Measurements from ENCODE around the gene DDX49. TPM values are rescaled to one million over a fixed set of nuclear protein-coding genes. Genes with fewer than 3 reads are reported as not detected.
A peak's percentile ranks its signal among the peaks of the same experiment; 100 is the strongest.

DDX49 gene
- total RNA-seq, 4 donors from 2014 or later, result 47.0 to 80.7 (median 60.6) TPM

DNA sequence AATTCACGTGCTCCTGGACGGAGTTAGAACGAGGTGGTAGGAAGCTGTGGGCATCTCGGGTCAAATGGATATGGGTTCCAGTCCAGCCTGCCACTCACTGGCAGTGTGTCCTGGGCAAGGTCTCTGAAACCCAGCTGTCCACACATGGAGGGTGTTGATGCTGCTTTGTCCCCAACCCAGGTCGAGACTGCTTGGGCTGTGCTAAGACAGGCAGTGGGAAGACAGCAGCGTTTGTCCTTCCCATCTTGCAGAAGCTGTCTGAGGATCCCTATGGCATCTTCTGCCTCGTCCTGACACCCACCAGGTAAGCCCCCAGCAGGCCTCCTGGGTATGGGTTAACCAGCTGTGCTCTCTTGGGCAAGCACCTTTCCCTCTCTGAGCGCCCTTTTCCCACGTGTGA lies 885 bp downstream of the DDX49 start:
- DNase-seq, result no peak
- H3K36me3 ChIP-seq, result peaks cover 28 to 60% (median 30%) of the 10 kb centered on the region in 3 donors
- H3K27me3 ChIP-seq, result no peaks in the 10 kb centered on the region
- H3K9me3 ChIP-seq, result no peaks in the 10 kb centered on the region
- H3K4me1 ChIP-seq, result peaks cover 15 to 48% (median 25%) of the 10 kb centered on the region in 3 donors
- H3K4me3 ChIP-seq, result peak overlapping the region; percentile 75 to 99 (median 88)
- 50 to 57% methylated on average over 9 of the region's 9 CpGs for WGBS, 2 donors
- peak overlapping the region in 3 of 4 donors; percentile 88 to 96 (median 91) for H3K27ac ChIP-seq
- no peak for TF ChIP-seq POLR2A (IDR thresholded peaks at IDR 0.05)
- TF ChIP-seq, protein P1, sequence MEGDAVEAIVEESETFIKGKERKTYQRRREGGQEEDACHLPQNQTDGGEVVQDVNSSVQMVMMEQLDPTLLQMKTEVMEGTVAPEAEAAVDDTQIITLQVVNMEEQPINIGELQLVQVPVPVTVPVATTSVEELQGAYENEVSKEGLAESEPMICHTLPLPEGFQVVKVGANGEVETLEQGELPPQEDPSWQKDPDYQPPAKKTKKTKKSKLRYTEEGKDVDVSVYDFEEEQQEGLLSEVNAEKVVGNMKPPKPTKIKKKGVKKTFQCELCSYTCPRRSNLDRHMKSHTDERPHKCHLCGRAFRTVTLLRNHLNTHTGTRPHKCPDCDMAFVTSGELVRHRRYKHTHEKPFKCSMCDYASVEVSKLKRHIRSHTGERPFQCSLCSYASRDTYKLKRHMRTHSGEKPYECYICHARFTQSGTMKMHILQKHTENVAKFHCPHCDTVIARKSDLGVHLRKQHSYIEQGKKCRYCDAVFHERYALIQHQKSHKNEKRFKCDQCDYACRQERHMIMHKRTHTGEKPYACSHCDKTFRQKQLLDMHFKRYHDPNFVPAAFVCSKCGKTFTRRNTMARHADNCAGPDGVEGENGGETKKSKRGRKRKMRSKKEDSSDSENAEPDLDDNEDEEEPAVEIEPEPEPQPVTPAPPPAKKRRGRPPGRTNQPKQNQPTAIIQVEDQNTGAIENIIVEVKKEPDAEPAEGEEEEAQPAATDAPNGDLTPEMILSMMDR (IDR thresholded peaks at IDR 0.05), result no peak
- intact Hi-C loops (cut with DNase I), result no loop called here

DNA sequence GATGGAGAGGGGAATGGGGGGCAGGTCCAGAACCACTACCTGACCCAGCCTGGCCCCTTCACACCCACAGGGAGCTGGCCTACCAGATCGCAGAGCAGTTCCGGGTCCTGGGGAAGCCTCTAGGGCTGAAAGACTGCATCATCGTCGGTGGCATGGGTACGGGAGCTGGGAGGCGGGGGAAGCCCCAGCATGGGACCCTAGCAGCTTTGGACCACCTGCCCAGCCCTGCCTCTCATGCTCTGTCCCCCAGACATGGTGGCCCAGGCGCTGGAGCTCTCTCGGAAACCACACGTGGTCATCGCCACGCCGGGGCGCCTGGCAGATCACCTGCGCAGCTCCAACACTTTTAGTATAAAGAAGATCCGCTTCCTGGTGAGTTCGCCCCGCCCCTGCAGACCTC lies 2.1 kb downstream of the DDX49 start:
- TF ChIP-seq, protein P1 (IDR thresholded peaks at IDR 0.05), result no peak
- TF ChIP-seq POLR2A (IDR thresholded peaks at IDR 0.05), result no peak
- H3K4me1 ChIP-seq, result peaks cover 15 to 37% (median 25%) of the 10 kb centered on the region in 3 donors
- intact Hi-C loops (cut with DNase I), result no loop called here
- H3K27me3 ChIP-seq, result no peaks in the 10 kb centered on the region
- no peak overlapping the region for H3K27ac ChIP-seq
- peaks cover 35 to 60% (median 37%) of the 10 kb centered on the region in 3 donors for H3K36me3 ChIP-seq
- 60 to 89% methylated on average over 1 to 6 of the region's 17 CpGs for WGBS, 2 donors
- DNase-seq, result no peak
- H3K9me3 ChIP-seq, result no peaks in the 10 kb centered on the region
- no peak overlapping the region for H3K4me3 ChIP-seq

DNA sequence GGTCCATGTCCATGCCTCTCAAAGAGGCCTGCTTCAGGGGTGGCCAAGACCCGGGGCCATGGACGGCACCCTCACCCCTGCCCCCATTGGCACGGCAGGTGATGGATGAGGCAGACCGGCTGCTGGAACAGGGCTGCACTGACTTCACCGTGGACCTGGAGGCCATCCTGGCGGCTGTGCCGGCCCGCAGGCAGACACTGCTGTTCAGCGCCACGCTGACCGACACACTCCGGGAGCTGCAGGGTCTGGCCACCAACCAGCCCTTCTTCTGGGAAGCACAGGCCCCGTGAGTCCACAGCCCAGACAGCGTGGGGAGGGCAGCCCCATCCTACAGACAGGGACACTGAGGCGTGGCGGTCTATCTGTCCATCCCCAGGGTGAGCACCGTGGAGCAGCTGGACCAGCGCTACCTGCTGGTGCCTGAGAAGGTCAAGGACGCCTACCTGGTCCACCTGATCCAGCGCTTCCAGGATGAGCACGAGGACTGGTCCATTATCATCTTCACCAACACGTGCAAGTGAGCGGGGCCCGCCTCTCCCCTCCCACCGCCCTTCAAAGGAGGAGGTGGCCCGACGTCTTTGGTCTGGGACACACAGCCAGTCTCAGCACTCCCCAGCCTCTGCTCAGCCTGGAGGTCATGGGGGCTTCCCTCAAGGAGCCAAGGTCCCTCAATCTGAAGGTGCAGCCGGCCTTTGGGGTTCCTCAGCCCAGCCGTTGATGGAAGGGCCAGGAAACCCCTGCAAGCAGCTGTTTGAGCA lies 2.9 kb downstream of the DDX49 start:
- no peak for TF ChIP-seq POLR2A (IDR thresholded peaks at IDR 0.05)
- TF ChIP-seq, protein P1 (IDR thresholded peaks at IDR 0.05), result no peak
- intact Hi-C loops (cut with DNase I), result no loop called here
- H3K27me3 ChIP-seq, result no peaks in the 10 kb centered on the region
- no peak for DNase-seq
- H3K9me3 ChIP-seq, result no peaks in the 10 kb centered on the region
- H3K27ac ChIP-seq, result no peak overlapping the region
- peaks cover 35 to 67% (median 39%) of the 10 kb centered on the region in 3 donors for H3K36me3 ChIP-seq
- no peak overlapping the region for H3K4me3 ChIP-seq
- H3K4me1 ChIP-seq, result peaks cover 15 to 29% (median 22%) of the 10 kb centered on the region in 3 donors
- 70 to 90% methylated on average over 2 to 6 of the region's 29 CpGs for WGBS, 2 donors

- H3K4me1 ChIP-seq, result peaks cover 10 to 15% (median 11%) of the 10 kb centered on the region in 3 donors
- WGBS, 2 donors, result 97% methylated on average over 4 to 6 of the region's 15 CpGs
- H3K27ac ChIP-seq, result no peak overlapping the region
- no peak overlapping the region for H3K4me3 ChIP-seq
- TF ChIP-seq, protein P1 (IDR thresholded peaks at IDR 0.05), result no peak
- no peak for TF ChIP-seq POLR2A (IDR thresholded peaks at IDR 0.05)
- no peak for DNase-seq
- H3K9me3 ChIP-seq, result no peaks in the 10 kb centered on the region
- no peaks in the 10 kb centered on the region for H3K27me3 ChIP-seq
- peaks cover 46 to 91% (median 50%) of the 10 kb centered on the region in 3 donors for H3K36me3 ChIP-seq
- intact Hi-C loops (cut with DNase I), result no loop called here
Observed at GRCh38 chr19:18924684-18925213, 5.2 kb downstream of the DDX49 start.
